Epithelial cell of proximal tubule (primary cell): Measurements from ENCODE around the gene DNLZ. TPM values are rescaled to one million over a fixed set of nuclear protein-coding genes. Genes with fewer than 3 reads are reported as not detected.

Source experiments
- DNase-seq: peaks from one replicate; pipeline ENCODE4 v3.0.0-alpha.2; 2011; ENCODE audit warnings: low read depth
- H3K4me3 ChIP-seq: 2 replicates; pipeline ENCODE4 v1.5.1; 2011; ENCODE audit warnings: low read depth, mild to moderate bottlenecking, low read length
- CTCF ChIP-seq: conservative IDR thresholded peaks from 2 replicates; pipeline ENCODE4 v1.5.1; 2012; ENCODE audit warnings: low read depth, mild to moderate bottlenecking, low read length
- total RNA-seq: library from RNA; depleted of rRNA; stranded (reverse); fragments of >200 nt; gene quantifications from 2 replicates; pipeline ENCODE4 v1.2.3, GENCODE V29; 2015

Gene DNLZ
- total RNA-seq, 1 donor from 2014 or later: 67.2 TPM

DNA sequence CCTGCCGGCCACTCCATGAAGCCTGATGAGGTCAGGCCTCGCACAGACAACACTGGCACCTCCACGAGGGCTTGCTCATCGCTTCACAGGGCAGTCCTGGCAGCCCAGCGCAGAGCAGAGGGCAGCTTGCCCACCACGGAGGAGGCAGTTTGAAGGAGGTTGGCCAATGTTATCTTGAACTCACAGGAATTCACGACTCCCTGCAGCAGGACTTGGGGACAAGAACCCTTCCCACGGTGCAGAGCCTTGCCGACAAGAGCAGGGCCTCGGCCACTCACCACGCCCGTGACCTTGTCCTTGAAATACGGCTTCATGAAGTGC is 31.4 kb upstream of the DNLZ start:
- no peak for TF ChIP-seq CTCF
- no peak overlapping the region for H3K4me3 ChIP-seq
- DNase-seq: no peak

DNA sequence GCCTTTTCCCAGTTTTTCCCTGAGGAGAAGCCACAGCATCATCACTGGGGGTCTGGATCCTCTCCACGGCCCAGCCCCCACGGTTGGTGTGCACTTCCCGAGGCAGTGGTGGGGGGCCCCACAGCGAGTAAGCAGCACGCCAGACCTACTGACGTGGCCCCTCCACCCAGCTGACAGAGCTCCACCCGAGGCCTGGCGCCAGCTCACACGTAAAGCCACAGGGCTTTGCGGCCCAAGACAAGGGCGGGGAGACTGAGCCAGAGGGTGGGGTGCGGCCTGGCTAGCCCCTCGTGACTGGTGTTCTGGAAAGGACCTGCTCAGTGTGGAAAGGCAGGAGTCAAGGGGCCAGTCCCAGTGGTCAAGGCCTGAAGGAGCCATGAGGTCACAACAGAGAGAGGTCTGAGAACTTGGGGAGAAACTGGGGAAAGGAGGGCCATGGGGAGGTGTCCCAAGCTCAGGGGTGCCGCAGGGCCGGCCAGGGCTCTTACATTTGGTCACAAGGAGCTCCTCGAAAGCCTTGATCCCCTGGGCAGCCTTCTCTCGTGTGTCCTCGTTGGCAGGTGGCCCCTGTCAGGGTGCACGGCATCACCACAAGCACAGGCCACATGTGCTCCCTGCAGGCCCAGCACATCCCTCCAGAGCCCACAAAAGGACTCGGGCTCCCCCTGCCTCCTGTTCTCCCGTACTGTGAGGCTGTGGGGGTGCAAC is 30.9 kb upstream of the DNLZ start:
- no peak for TF ChIP-seq CTCF
- no peak overlapping the region for H3K4me3 ChIP-seq
- DNase-seq: no peak

- H3K4me3 ChIP-seq: no peak overlapping the region
- no peak for DNase-seq
- no peak for TF ChIP-seq CTCF
These were observed 30.0 kb upstream of the DNLZ start for GRCh38 chr9:136393531-136393930.

DNA sequence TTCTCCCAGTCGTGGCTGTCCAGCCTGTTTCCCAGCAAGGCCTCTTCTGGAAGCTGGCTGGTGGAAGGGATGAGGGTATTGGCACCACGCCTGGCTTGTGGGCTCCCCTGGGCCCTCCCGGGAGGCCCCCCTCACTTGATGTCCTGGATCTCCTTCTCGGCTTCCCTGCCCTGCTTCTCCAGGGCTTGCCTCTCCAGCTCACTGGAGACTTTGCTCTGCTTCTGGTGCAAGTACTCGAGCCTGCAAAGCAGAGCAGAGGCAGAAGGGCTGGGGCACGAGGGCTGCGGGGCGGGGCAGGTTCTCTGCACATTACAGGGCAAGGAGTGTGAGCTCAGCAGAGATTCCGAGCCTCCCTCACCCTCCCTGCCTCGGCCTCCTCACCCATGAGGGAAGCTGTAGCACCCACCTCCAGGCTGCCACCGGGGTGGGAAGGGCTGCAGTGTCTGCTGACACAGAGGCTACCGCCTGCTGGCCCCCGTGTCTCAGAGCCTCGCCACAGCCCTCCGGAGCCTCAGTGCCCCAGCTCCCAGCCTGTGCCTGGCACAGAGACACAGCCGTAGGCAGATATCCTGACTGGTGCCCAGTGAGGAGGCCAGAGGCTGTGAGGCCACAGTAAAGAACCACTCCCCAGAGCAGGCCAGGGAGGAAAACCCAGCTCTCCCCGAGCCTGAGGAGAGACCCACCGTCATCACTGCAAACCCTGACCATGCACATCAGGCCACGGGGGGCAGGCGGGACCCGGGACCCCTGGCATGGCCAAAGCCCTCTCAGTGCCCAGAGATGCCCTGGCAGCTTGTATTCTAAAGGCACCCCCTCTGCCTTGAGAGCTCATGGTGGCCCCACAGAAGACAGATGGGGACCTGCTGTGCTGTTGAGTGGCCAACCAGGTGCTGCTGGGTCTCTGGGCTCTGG is 29.2 kb upstream of the DNLZ start:
- DNase-seq: no peak
- no peak overlapping the region for H3K4me3 ChIP-seq
- no peak for TF ChIP-seq CTCF

DNA sequence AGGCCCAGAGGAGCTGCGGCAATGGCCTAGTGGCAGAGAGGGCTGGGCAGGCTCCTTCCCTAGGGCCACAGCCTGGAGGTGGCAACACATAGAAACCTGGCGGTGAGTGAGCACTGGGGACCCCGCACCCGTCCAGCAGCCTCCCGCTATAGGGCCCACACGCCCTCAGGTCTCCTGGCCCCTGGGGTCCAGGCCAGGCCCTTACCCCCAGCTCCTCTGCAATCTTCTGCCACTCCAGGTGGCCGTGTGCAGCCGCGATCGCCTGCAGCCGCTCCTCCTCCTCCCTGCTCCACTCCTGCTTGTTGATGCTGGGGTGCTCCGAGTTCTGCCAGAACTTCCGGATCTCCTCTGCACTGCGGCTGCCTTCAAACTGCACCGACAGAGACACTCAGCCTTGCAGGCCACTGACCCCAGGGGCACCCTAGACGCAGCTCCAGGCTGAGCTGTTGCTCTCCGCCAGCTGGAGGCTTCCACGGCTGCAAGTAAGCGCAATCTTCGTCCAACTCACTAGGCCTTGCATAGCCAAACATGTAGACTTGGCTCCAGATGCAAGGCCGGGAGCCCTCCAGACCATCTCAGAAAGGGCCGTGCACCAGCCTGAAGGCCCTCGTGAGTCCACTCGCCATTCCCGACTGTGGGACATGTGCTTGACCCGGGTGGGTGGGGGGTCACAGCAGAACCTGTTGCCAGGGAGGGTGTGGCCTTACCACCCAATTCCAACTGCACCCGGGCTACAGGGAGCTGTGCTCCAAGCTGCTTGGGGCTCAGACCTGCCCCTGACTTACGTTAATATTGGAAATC is 28.4 kb upstream of the DNLZ start:
- no peak for TF ChIP-seq CTCF
- H3K4me3 ChIP-seq: no peak overlapping the region
- no peak for DNase-seq

DNA sequence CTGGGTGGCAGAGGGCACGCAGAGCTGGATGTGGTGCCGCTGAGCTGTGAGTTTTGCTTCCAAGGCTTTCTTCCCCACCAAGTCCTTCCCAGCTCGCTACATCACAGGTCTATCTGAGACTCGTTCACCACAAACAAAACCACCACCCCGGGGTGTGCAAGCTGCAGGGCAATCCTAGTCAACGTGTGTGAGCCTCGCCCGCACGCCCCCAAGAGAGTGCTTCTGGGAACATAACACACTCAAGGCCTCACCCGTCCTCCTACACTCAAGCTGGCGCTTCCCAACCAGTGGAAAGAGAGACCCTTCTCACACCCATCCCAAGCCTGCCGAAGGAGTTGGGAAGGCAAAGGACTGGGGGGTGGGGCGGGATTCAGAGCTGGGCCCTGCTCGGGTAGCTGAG is 25.9 kb upstream of the DNLZ start:
- no peak for DNase-seq
- no peak overlapping the region for H3K4me3 ChIP-seq
- TF ChIP-seq CTCF: no peak
